Sigmoid colon (tissue), 7 donors: ENCODE results near the gene ALS2CL. TPM values are rescaled to one million over a fixed set of nuclear protein-coding genes. Genes with fewer than 3 reads are reported as not detected.
A peak's percentile ranks its signal among the peaks of the same experiment; 100 is the strongest.

ENCODE experiments used
- DNase-seq: peaks from one replicate; pipeline ENCODE4 v3.0.0-alpha.2; 2019
- H3K27ac ChIP-seq, 4 donors: fragments of 200-600 bp; sonication (generic); one replicate each; pipeline ENCODE4 v1.5.1; 2016 to 2019; ENCODE audit warnings: mild to moderate bottlenecking in 1 of 4
- H3K27me3 ChIP-seq, 3 donors: fragments of 200-600 bp; sonication (generic); one replicate each; pipeline ENCODE4 v1.5.1; 2019; ENCODE audit warnings: mild to moderate bottlenecking in 1 of 3
- H3K36me3 ChIP-seq, 4 donors: fragments of 200-600 bp; sonication (generic); one replicate each; pipeline ENCODE4 v1.5.1; 2016 to 2019
- H3K4me1 ChIP-seq, 4 donors: fragments of 200-600 bp; sonication (generic); one replicate each; pipeline ENCODE4 v1.5.1; 2017 to 2019
- H3K4me3 ChIP-seq, 4 donors: fragments of 200-600 bp; sonication (generic); one replicate each; pipeline ENCODE4 v1.5.1; 2017 to 2019; ENCODE audit warnings: mild to moderate bottlenecking in 2 of 4, moderate library complexity in 1 of 4
- H3K9me3 ChIP-seq, 4 donors: fragments of 200-600 bp in 3 of 4; sonication (generic) in 3 of 4; one replicate each; pipeline versions ENCODE4 v1.5.1 to v1.6.1; 2013 to 2019
- CTCF ChIP-seq, 4 experiments: fragments of 450-650 bp in 3 of 4; fragments of 200-600 bp in 1 of 4; IDR thresholded peaks; one replicate each; pipeline ENCODE4 v1.5.1; 2016 to 2019; ENCODE audit warnings: antibody characterized with exemption in 4 of 4, mild to moderate bottlenecking in 3 of 4, moderate library complexity in 2 of 4
- EP300 ChIP-seq, 4 donors: sonication (generic); formaldehyde crosslinking; IDR thresholded peaks; one replicate each; pipeline ENCODE4 v1.6.1; 2017; ENCODE audit warnings: antibody characterized with exemption in 4 of 4
- POLR2A ChIP-seq, 2 donors: fragments of 450-650 bp; IDR thresholded peaks; one replicate each; pipeline ENCODE4 v1.6.1; 2016; ENCODE audit warnings: antibody characterized with exemption in 2 of 2, mild to moderate bottlenecking in 2 of 2, moderate library complexity in 2 of 2
- POLR2AphosphoS5 ChIP-seq, 4 donors: sonication (generic); formaldehyde crosslinking; IDR thresholded peaks; one replicate each; pipeline ENCODE4 v1.6.1; 2017; ENCODE audit warnings: antibody characterized with exemption in 4 of 4
- WGBS, 2 donors: extraction: QIAGEN DNeasy Blood & Tissue Kit; methylation state at CpG; one replicate each; pipeline ENCODE4 v1.1.7; 2013; 5-methylcytosine and 5-hydroxymethylcytosine counted together
- intact Hi-C: fragments of 100-400 bp; cut with DNase I; formaldehyde crosslinking; loops from one replicate; pipeline ENCODE4 v1.15.1; 2023
- polyA plus RNA-seq, 3 donors: library from polyadenylated mRNA; stranded (reverse); fragments of 200-250 nt; gene quantifications; one replicate each; pipeline ENCODE4 v1.2.3, GENCODE V29; 2013
- total RNA-seq, 4 donors: library from RNA; depleted of rRNA; stranded (reverse); fragments of >200 nt; gene quantifications; one replicate each; pipeline ENCODE4 v1.1.0, GENCODE V29; 2016
- donor health status: healthy with polysubstance abuse.
- donor health status: Bipolar disorder and iron deficiency.
- donor health status: healthy.

Gene ALS2CL
- total and polyA plus RNA-seq, 7 donors: 3.9 to 35.0 (median 5.4) TPM

DNA sequence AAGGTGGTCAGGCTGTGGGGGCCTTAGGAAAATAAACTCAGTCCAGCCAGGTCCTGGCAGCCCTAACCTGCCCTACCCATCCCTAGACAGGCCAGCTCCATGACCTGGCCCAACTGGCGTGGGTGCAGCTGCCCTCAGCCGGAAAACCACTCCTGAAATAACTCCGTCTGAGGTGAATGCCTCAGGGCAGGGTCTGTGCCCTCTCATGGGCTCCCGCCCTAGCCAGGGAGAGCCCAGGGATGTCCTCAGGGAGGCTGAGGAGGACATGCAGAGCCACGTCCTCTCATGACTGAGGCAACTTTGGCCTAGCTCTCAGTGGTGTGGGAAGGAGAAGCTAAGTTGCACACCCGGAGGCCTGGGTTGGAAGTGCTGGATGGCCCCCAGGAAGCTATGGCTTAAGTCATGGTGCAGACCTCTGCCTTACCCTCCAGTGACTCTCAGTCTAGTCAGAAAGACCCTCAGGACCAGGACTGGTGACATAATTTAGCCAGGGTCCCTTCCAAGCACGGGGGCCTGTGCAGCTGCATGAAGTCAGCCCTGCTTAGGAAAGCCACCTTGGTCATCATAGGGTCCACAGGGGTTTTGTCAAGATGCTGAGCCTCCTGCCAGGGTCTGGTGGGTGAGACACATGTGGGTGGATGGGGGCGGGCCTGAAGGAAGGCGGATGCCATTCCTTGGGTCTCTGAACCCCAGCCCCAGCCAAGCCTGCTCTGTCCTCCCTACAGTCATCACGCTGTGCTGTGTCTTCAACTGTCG is 15.1 kb upstream of the ALS2CL start:
- H3K9me3 ChIP-seq: no peaks in the 10 kb centered on the region
- H3K27me3 ChIP-seq: no peaks in the 10 kb centered on the region
- peak; percentile 55 for DNase-seq
- H3K27ac ChIP-seq: no peak overlapping the region
- TF ChIP-seq EP300 (IDR thresholded peaks at IDR 0.05) (no peak), POLR2AphosphoS5 (IDR thresholded peaks at IDR 0.05) (no peak), CTCF (IDR thresholded peaks at IDR 0.05) (no peak), POLR2A (IDR thresholded peaks at IDR 0.05) (no peak)
- no peak overlapping the region for H3K4me3 ChIP-seq
- H3K4me1 ChIP-seq: no peaks in the 10 kb centered on the region
- WGBS, 2 donors: 86 to 87% methylated on average over 11 of the region's 11 CpGs
- intact Hi-C loops: loop anchor here (5.0 kb wide), 2 partner anchors 139 to 289 kb away; no protein-coding TSS in a partner anchor
- no peaks in the 10 kb centered on the region for H3K36me3 ChIP-seq

- no peak overlapping the region for H3K27ac ChIP-seq
- 85 to 91% methylated on average over 7 of the region's 7 CpGs for WGBS, 2 donors
- H3K4me1 ChIP-seq: no peaks in the 10 kb centered on the region
- no peaks in the 10 kb centered on the region for H3K36me3 ChIP-seq
- intact Hi-C loops: loop anchor here (5.0 kb wide), 2 partner anchors 140 to 290 kb away; no protein-coding TSS in a partner anchor
- no peaks in the 10 kb centered on the region for H3K9me3 ChIP-seq
- no peaks in the 10 kb centered on the region for H3K27me3 ChIP-seq
- DNase-seq: peak; percentile 56
- TF ChIP-seq CTCF (IDR thresholded peaks at IDR 0.05) (no peak), POLR2AphosphoS5 (IDR thresholded peaks at IDR 0.05) (no peak), POLR2A (IDR thresholded peaks at IDR 0.05) (no peak)
- no peak overlapping the region for H3K4me3 ChIP-seq
Observed at GRCh38 chr3:46707601-46708011, 14.1 kb upstream of the ALS2CL start.

GRCh38 chr3:46706771-46707582 is 13.5 kb upstream of the ALS2CL start:
- intact Hi-C loops: loop anchor here (5.0 kb wide), 2 partner anchors 140 to 290 kb away; no protein-coding TSS in a partner anchor
- TF ChIP-seq EP300 (IDR thresholded peaks at IDR 0.05): no peak
- TF ChIP-seq POLR2A (IDR thresholded peaks at IDR 0.05): no peak
- TF ChIP-seq POLR2AphosphoS5 (IDR thresholded peaks at IDR 0.05): no peak
- TF ChIP-seq CTCF (IDR thresholded peaks at IDR 0.05): no peak
- peak; percentile 48 for DNase-seq
- peaks cover 0 to 3% (median under 1%) of the 10 kb centered on the region in 3 donors for H3K27me3 ChIP-seq
- no peak overlapping the region for H3K27ac ChIP-seq
- no peaks in the 10 kb centered on the region for H3K36me3 ChIP-seq
- H3K4me3 ChIP-seq: no peak overlapping the region
- H3K9me3 ChIP-seq: no peaks in the 10 kb centered on the region
- H3K4me1 ChIP-seq: peaks cover 0 to under 1% (median 0%) of the 10 kb centered on the region in 4 donors
- 77 to 79% methylated on average over 13 of the region's 13 CpGs for WGBS, 2 donors

DNA sequence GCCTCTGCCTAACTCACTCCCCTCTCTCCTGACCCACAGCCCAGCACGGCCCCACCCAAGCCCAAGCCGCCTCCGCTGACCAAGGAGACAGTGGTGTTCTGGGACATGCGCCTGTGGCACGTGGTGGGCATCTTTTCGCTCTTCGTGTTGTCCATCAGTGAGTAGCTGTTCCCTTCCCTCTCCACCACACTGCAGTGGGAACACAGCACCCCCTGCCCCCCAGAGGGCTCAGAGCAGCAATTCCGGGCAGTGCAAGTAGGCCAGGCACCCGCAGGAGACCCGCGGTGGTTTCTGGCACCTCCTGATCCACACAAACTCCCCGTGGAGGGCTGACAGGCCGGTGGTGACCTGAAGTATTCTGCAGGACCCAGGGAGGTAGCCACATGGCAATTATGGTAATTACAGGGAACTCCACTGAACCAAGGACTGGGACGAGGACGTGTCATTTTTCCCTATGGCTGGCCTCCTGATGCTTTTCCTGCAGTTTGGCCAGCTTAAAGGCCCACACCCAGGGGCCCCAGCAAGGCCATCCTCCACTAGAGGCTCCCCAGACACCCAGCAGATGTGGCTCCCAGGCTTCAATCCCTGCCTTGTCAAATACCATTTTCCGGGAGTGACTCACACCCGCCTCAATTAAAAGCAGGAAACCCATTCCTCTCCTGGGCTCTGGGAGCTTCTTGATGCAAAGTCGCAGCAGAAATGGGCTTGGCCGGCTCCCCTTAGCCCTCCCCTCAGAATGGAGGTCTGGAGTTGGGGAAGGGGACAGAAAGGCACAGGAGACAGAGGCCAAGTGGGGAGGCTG is 12.5 kb upstream of the ALS2CL start:
- H3K9me3 ChIP-seq: no peaks in the 10 kb centered on the region
- peaks cover 0 to 13% (median 11%) of the 10 kb centered on the region in 3 donors for H3K27me3 ChIP-seq
- no peak overlapping the region for H3K4me3 ChIP-seq
- H3K36me3 ChIP-seq: no peaks in the 10 kb centered on the region
- intact Hi-C loops: loop anchor here (1.0 to 5.0 kb wide), 4 partner anchors 141 to 619 kb away; no protein-coding TSS in a partner anchor
- H3K4me1 ChIP-seq: peaks cover 0 to 10% (median 8%) of the 10 kb centered on the region in 4 donors
- WGBS, 2 donors: 61 to 75% methylated on average over 19 of the region's 19 CpGs
- peak; percentile 58 for DNase-seq
- no peak overlapping the region for H3K27ac ChIP-seq
- TF ChIP-seq POLR2AphosphoS5 (IDR thresholded peaks at IDR 0.05) (no peak), EP300 (IDR thresholded peaks at IDR 0.05) (no peak), POLR2A (IDR thresholded peaks at IDR 0.05) (no peak), CTCF (IDR thresholded peaks at IDR 0.05) (no peak)
